ENCODE results near the gene FOXP1. TPM values are rescaled to one million over a fixed set of nuclear protein-coding genes. Genes with fewer than 3 reads are reported as not detected.
A peak's percentile ranks its signal among the peaks of the same experiment; 100 is the strongest.

The FOXP1 gene
- total and polyA plus RNA-seq, 2 experiments from 2014 or later = 121 to 132 TPM

- TF ChIP-seq CTCF (IDR thresholded peaks at IDR 0.05; ENCODE audit: low read depth, low read length) = no peak
- peaks cover 45% of the 10 kb centered on the region for H3K36me3 ChIP-seq
- H3K27ac ChIP-seq = no peak overlapping the region
Observed at GRCh38 chr3:70988111-70988510, 595.4 kb downstream of the FOXP1 start.

GRCh38 chr3:70985572-70985971 is 598.0 kb downstream of the FOXP1 start:
- H3K27ac ChIP-seq = no peak overlapping the region
- peaks cover 37% of the 10 kb centered on the region for H3K36me3 ChIP-seq
- no peak overlapping the region for H3K4me3 ChIP-seq
- H3K27me3 ChIP-seq = no peaks in the 10 kb centered on the region
- no peak for DNase-seq (ENCODE audit: low read depth in 1 of 2, low spot score in 1 of 2)
- H3K9me3 ChIP-seq (ENCODE audit: low read depth) = no peaks in the 10 kb centered on the region
- peaks cover 5% of the 10 kb centered on the region for H3K4me1 ChIP-seq (ENCODE audit: low read depth)
- TF ChIP-seq CTCF (IDR thresholded peaks at IDR 0.05; ENCODE audit: low read depth, low read length) = no peak

More at GRCh38 chr3:70988111-70988510, 595.4 kb downstream of the FOXP1 start:
- Histone ChIP-seq H3K27me3 (no peaks in the 10 kb centered on the region), H3K9me3 (ENCODE audit: low read depth) (no peaks in the 10 kb centered on the region), H3K4me3 (no peak overlapping the region), H3K4me1 (ENCODE audit: low read depth) (no peaks in the 10 kb centered on the region)
- no peak for DNase-seq (ENCODE audit: low read depth in 1 of 2, low spot score in 1 of 2)

- Histone ChIP-seq H3K36me3 (peaks cover 37% of the 10 kb centered on the region), H3K27ac (peak overlapping the region; percentile 9), H3K9me3 (ENCODE audit: low read depth) (no peaks in the 10 kb centered on the region), H3K4me1 (ENCODE audit: low read depth) (peaks cover 10% of the 10 kb centered on the region), H3K27me3 (no peaks in the 10 kb centered on the region), H3K4me3 (no peak overlapping the region)
- no peak for TF ChIP-seq CTCF (IDR thresholded peaks at IDR 0.05; ENCODE audit: low read depth, low read length)
- DNase-seq (ENCODE audit: low read depth in 1 of 2, low spot score in 1 of 2) = no peak
Observed at GRCh38 chr3:70984776-70985482, 598.6 kb downstream of the FOXP1 start.

- H3K27me3 ChIP-seq = no peaks in the 10 kb centered on the region
- H3K27ac ChIP-seq = peak overlapping the region; percentile 76
- DNase-seq (ENCODE audit: low read depth in 1 of 2, low spot score in 1 of 2) = peak in 1 of 2 donors; percentile 74
- peaks cover 45% of the 10 kb centered on the region for H3K36me3 ChIP-seq
- no peak overlapping the region for H3K4me3 ChIP-seq
- TF ChIP-seq CTCF (IDR thresholded peaks at IDR 0.05; ENCODE audit: low read depth, low read length) = no peak
- H3K9me3 ChIP-seq (ENCODE audit: low read depth) = no peaks in the 10 kb centered on the region
- peaks cover 10% of the 10 kb centered on the region for H3K4me1 ChIP-seq (ENCODE audit: low read depth)
Observed at GRCh38 chr3:70982700-70983140, 600.8 kb downstream of the FOXP1 start.

- Histone ChIP-seq H3K36me3 (peaks cover 45% of the 10 kb centered on the region), H3K27ac (peak overlapping the region; percentile 76), H3K27me3 (no peaks in the 10 kb centered on the region), H3K4me1 (ENCODE audit: low read depth) (peaks cover 10% of the 10 kb centered on the region), H3K4me3 (no peak overlapping the region), H3K9me3 (ENCODE audit: low read depth) (no peaks in the 10 kb centered on the region)
- TF ChIP-seq CTCF (IDR thresholded peaks at IDR 0.05; ENCODE audit: low read depth, low read length) = no peak
- DNase-seq (ENCODE audit: low read depth in 1 of 2, low spot score in 1 of 2) = peak in 1 of 2 donors; percentile 46
Observed at GRCh38 chr3:70982284-70982683, 601.2 kb downstream of the FOXP1 start.

Measured in cardiac muscle cell (in vitro differentiated cells and primary cell).